22Rv1 (cell line): Measurements from ENCODE around the gene ROR1.

Experiments used
- H3K27ac ChIP-seq: fragments of 450-650 bp; 2 replicates; pipeline ENCODE4 v1.5.1; 2017
- CTCF ChIP-seq: fragments of 450-650 bp; IDR thresholded peaks from 2 replicates; pipeline ENCODE4 v1.5.1; 2017; ENCODE audit warnings: mild to moderate bottlenecking
- ZFX ChIP-seq: fragments of 450-650 bp; IDR thresholded peaks from 2 replicates; pipeline ENCODE4 v1.6.1; 2017; ENCODE audit warnings: antibody characterized with exemption, borderline replicate concordance

The ROR1 gene

DNA sequence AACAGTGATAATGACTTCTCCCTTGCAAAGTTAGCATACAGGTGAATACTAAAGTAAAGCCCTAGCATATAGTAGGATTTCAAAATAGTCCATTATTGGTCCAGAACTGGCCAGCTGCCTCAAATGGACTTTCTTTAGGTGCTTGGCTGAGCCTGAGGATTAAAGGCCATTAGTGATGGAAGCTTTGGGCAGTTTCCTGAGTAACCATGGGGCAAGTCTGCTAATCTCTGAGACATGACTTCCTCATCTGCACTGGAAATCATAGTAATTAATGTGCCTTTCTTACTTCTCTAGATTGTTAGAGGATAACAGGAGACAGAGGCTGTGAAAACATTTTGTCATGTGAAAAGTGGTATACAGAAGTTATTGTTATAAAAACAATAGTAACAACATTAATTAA lies 273.1 kb downstream of the ROR1 start:
- H3K27ac ChIP-seq = no peak overlapping the region
- TF ChIP-seq CTCF (no peak), ZFX (no peak)

- no peak overlapping the region for H3K27ac ChIP-seq
- no peak for TF ChIP-seq CTCF
- TF ChIP-seq ZFX = no peak
These were observed 273.8 kb downstream of the ROR1 start for GRCh38 chr1:64047549-64047996.

- H3K27ac ChIP-seq = no peak overlapping the region
- TF ChIP-seq CTCF (no peak), ZFX (no peak)
These were observed 276.2 kb downstream of the ROR1 start for GRCh38 chr1:64049900-64050540.

DNA sequence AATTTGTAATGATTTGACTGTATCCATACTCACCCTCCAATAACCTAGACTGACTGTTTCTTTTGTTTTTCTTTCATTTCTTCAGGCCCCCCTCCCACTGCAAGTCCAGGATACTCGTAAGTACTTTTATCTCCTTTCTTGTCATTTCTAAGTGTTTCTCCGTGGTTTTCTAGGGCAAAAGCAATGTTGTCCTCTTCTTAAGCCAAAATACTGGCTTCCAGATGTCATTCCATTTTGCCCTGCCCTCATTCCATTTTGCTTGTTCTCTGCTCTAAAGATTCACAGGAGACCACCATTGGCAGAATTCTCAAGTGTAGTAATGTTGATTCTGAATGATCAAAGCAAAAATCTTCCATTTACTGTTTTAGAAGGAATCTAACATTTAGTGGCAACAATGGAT lies 276.8 kb downstream of the ROR1 start:
- TF ChIP-seq ZFX (no peak), CTCF (no peak)
- no peak overlapping the region for H3K27ac ChIP-seq

- TF ChIP-seq CTCF = no peak
- TF ChIP-seq ZFX = no peak
- H3K27ac ChIP-seq = no peak overlapping the region
These were observed 278.0 kb downstream of the ROR1 start for GRCh38 chr1:64051796-64052195.

- no peak overlapping the region for H3K27ac ChIP-seq
- TF ChIP-seq ZFX (no peak), CTCF (no peak)
These were observed 279.0 kb downstream of the ROR1 start for GRCh38 chr1:64052777-64053176.

- TF ChIP-seq ZFX = no peak
- TF ChIP-seq CTCF = no peak
- no peak overlapping the region for H3K27ac ChIP-seq
These were observed 281.5 kb downstream of the ROR1 start for GRCh38 chr1:64055310-64055709.
